Measurements from ENCODE around the gene EGFLAM.

DNA sequence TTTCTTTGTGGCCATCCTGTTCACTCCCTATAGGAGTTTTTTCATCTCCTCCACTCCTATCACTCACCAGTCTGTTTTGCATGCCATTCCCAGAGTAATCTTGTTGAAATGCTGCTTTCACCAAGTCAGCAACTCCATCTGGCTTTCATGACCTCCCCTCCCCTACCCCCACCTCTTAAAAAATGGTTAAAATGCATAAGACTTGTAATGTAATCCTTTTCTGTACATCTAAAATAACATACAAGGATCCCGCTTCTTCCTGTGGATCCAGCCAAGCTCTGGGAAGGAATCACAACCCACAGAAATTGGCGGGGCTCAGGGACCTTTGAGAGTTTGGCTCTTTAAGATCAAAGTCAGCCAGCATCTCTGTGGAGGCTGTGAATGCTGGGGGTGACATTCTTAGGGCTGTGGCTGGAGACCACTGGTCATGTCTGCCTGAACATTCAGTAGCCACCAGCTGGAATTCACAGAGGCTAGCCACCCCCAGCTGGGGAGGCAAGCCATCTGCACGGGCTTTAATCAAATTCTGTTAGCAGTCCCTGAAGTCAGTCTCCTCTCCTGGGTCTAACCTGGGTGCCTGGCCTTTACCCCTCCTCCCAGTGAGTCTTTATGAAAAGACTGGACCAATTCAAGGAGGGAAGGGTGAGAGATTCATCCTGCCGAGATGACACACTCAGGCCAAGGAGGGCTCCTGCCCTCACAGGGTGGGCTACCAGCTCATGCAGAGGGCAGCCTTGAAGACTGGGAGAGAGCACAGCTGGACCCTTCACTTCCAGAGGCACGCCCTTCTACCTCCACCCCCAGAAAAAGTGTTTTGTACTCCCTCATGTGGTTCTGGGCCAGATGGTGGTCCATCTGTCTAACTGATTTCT, 165.2 kb downstream of the EGFLAM start:
- TF ChIP-seq EZH2phosphoT487 (IDR thresholded peaks at IDR 0.05; ENCODE audit: low read depth, severe bottlenecking, unreplicated experiment) (no peak), EZH2 (IDR thresholded peaks at IDR 0.05; ENCODE audit: borderline replicate concordance) (no peak)
- TF ChIP-seq, protein P1, sequence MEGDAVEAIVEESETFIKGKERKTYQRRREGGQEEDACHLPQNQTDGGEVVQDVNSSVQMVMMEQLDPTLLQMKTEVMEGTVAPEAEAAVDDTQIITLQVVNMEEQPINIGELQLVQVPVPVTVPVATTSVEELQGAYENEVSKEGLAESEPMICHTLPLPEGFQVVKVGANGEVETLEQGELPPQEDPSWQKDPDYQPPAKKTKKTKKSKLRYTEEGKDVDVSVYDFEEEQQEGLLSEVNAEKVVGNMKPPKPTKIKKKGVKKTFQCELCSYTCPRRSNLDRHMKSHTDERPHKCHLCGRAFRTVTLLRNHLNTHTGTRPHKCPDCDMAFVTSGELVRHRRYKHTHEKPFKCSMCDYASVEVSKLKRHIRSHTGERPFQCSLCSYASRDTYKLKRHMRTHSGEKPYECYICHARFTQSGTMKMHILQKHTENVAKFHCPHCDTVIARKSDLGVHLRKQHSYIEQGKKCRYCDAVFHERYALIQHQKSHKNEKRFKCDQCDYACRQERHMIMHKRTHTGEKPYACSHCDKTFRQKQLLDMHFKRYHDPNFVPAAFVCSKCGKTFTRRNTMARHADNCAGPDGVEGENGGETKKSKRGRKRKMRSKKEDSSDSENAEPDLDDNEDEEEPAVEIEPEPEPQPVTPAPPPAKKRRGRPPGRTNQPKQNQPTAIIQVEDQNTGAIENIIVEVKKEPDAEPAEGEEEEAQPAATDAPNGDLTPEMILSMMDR (IDR thresholded peaks at IDR 0.05; ENCODE audit: poor library complexity) = no peak
